HG02642 (cell line): Measurements from ENCODE around the gene KPNA6.

Experiments used
- ATAC-seq: cut with Tn5 transposase; IDR thresholded peaks from one replicate; pipeline ENCODE4 v1.9.1; 2021; ENCODE audit warnings: mild to moderate bottlenecking; ENCODE audit not compliant: unreplicated experiment, poor library complexity

The KPNA6 gene

DNA sequence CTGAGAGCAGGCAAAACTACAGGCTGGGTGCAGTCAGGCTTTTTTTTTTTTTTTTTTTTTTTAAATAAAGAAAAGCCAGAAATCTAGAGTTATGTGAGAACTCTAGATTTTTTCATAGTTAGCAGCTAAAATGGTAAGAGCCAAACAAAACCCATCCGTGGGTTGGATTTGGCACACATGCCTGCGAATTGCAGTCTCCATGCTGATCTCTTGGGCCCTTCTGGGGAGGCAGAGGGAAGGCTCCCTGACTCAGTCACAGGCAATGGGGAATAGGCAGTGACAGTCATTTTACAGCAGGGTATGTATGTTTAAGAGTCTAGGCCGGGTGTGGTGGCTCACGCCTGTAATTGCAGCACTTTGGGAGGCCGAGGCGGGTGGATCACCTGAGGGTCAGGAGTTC, 74.2 kb downstream of the KPNA6 start:
- no peak for ATAC-seq

DNA sequence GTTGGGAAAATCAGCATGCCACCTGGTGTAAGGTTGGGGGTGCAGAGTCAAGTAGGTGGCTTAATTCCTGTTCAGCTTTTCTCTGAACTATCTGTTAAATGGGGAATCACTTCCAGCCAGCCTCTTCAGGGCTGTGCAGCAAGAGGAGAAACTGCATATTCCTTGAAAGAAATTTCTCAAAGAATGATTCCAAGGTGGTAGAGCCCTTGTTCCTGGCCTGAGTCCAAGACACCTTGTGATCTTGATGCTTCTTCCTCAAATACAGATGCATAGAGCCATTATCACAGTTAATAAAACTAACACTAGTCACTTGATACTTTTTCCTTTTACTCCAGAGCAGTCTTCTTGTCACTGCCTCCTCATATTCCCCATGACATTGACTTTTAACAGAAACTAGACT, 76.8 kb downstream of the KPNA6 start:
- ATAC-seq, result no peak

DNA sequence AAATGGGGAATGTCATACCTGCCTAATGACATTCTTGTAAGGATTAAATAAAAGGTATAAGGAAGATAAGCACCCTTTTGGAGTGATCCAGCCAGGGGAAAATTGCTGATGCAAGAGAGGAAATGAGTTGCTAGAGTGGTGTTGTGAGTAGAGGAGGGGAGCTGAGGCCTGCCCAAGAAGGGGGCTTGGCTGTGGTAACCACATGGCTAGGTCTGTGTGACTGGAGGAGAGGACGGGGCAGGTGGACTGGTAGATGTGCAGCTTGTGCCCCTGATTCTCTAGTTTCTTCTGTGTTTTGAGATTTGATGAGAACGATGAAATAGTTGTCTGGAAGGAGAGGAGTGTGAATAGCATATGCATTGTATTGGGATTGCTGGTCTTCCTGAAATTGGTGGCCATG, 78.2 kb downstream of the KPNA6 start:
- ATAC-seq, result no peak

DNA sequence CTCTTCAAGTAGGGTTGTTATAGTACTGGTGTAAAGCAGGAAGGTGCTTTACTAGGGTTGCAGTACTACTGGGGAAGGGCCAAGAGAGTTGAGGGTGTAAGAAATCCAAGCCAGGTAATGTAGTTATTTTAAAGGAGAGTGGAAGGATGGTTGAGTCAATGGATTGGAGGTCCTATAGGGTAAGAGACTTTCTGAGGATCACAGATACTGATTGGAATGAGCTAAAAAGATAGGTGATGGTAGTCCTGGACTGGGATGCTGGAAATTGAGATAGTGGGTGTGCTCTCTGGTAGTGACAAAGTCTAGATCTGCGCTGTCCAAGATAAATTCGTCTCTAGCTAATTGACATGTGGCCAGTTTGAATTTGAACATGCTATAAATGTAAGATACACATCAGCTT, 78.6 kb downstream of the KPNA6 start:
- no peak for ATAC-seq

DNA sequence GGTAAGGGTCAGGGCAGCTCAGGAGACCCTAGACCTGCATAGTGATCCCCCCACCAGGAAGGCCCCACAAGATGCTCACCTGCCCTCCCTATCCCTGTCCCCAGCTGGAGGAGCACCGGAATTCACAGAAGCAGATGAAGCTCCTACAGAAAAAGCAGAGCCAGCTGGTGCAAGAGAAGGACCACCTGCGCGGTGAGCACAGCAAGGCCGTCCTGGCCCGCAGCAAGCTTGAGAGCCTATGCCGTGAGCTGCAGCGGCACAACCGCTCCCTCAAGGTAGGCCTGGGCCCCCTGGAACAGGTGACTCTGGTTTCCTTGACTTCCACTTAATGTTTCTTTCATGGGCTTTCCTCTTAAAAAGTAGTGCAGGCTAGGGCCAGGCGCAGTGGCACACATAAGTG, 80.0 kb downstream of the KPNA6 start:
- no peak for ATAC-seq

DNA sequence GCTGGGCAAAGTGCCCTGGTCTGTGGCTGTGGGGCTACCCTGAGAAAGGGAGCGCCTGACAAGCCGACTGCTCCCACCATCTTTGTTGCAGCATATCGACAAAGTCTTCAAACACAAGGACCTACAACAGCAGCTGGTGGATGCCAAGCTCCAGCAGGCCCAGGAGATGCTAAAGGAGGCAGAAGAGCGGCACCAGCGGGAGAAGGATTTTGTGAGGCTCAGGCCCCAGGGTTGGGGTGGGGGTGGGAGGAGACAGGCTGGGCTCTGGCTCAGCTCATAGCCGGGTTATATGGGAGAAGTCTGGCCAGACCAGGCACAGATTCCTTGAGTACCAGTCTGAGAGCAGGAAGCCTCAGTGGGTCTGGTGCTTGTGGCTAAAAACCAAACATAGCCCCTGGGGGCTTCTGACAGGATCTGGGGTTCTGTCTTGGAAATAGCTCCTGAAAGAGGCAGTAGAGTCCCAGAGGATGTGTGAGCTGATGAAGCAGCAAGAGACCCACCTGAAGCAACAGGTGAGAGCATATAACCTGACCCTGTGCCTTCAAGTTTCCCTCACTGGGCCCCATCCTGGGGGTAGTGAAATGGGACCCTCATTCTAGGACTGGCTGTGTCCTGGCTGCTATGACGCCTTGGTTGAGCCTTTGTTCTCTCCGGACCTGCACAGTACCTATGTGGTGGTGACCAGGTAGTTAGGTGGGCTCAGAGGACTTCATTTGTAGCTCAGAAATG, 84.5 kb downstream of the KPNA6 start:
- no peak for ATAC-seq

DNA sequence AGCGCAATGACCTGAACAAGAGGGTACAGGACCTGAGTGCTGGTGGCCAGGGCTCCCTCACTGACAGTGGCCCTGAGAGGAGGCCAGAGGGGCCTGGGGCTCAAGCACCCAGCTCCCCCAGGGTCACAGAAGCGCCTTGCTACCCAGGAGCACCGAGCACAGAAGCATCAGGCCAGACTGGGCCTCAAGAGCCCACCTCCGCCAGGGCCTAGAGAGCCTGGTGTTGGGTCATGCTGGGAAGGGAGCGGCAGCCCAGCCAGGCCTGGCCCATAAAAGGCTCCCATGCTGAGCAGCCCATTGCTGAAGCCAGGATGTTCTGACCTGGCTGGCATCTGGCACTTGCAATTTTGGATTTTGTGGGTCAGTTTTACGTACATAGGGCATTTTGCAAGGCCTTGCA, 87.1 kb downstream of the KPNA6 start:
- no peak for ATAC-seq

DNA sequence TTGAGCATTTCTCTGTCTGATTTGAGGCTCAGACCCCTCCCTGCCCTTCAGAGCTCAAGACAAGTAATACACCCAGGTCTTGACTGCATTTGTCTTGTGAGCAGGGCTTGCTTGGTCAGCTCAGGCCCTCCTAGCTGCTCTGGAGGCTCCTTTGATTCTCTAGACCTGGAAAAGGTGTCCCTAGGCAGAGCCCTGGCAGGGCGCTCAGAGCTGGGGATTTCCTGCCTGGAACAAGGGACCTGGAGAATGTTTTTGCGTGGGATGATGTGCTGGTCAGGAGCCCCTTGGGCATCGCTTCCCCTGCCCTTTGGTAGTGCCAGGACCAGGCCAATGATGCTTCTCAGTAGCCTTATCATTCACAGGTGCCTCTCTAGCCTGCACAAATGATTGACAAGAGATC, 87.7 kb downstream of the KPNA6 start:
- ATAC-seq, result no peak

DNA sequence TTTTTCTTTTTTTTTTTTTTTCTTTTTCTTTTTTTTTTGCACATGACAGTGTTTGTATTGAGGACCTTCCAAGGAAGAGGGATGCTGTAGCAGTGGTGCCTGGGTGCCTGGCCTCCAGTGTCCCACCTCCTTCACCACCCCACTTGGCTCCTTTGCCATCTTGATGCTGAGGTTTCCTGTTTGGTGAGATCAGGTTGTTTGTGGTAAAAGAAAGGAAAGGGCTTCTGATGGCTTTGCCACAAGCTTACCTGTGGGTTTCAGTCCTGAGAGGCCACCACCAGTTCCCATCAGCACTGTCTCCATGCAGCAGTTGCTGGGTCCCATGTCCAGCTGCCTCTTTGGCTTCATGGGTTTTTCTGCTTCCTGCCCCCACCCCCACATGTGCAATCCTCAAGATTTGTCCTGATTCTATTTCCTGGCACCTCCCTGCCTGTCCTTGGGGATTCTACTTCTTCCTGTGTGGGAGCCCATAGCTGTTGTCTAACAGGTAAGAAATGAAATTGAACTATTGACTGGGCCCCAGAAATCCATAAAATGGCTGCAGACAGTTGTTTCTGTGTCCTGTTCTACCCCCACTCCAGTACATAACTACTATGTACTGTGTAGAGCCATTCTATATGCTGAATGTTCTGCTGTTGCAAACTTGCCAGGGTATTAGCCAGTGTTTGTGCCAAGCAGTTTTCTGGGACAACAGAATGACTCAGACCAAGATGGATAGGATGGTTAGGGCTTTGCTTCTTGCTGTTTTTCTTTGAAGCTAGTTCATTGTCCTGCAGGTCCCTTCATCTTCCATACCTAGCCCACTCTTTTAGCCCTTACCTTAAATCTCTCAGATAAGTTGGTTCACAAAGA, 88.3 kb downstream of the KPNA6 start:
- ATAC-seq, result no peak

DNA sequence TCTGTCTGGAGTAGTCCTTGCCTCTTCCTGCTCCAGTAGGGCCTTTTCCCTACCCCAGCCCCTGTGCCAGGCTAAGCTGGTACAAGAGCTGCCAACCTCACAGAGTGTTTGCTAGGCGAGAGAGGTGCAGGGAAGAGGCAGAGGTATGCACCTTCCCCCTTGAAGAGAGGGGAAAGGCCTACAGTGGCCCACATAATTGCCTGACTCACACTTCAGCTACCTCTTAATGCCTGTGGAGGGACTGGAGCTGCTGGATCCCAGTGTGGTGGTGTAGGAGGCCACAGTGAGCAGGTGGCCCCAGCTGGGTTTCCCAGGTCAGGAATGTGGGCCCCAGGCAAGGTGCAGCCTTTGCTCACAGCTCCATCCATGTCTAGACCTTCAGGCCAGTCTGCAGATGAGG, 89.2 kb downstream of the KPNA6 start:
- no peak for ATAC-seq

DNA sequence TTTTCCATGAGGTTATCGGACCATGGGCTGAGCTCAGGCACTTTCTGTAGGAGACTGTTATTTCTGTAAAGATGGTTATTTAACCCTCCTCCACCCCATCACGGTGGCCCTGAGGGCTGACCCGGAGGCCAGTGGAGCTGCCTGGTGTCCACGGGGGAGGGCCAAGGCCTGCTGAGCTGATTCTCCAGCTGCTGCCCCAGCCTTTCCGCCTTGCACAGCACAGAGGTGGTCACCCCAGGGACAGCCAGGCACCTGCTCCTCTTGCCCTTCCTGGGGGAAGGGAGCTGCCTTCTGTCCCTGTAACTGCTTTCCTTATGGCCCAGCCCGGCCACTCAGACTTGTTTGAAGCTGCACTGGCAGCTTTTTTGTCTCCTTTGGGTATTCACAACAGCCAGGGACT, 90.0 kb downstream of the KPNA6 start:
- no peak for ATAC-seq

DNA sequence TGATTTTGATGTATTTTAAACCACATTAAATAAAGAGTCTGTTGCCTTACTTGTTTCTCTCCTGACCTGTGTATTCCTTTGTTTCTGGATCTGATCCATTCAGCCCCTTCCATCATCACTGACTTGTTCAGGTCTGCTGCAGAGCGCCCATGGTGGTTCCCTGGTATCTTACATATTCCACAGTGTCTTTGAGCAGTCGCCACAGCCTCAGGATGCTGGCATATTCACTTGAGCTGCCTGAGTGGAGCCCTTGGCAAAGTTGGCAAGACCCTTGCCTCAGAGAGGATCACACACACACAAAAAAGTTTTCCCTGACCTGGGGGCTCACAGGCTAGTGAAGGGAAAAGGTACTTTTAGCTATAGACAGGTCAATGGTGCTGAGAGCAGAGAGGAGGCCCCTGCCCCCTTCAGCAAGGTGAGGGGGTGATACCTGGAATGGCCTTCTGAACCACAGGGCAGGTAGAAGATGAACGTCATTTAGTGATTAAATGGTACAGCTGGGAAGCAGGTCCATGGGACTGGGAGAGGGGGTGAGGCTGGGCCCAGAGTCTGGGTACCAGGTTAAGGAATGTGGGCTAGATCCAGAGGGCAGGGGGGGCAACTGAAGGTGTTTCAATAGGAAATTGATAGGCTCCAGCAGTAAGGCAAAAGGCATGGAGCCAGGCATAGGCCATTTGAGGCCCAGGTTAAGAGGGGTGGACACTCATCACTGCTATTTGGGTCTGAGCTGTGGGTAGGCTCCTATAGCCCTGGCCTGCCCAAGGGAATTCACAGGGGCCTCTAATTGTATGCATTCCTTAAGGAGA, 90.6 kb downstream of the KPNA6 start:
- ATAC-seq, result no peak

DNA sequence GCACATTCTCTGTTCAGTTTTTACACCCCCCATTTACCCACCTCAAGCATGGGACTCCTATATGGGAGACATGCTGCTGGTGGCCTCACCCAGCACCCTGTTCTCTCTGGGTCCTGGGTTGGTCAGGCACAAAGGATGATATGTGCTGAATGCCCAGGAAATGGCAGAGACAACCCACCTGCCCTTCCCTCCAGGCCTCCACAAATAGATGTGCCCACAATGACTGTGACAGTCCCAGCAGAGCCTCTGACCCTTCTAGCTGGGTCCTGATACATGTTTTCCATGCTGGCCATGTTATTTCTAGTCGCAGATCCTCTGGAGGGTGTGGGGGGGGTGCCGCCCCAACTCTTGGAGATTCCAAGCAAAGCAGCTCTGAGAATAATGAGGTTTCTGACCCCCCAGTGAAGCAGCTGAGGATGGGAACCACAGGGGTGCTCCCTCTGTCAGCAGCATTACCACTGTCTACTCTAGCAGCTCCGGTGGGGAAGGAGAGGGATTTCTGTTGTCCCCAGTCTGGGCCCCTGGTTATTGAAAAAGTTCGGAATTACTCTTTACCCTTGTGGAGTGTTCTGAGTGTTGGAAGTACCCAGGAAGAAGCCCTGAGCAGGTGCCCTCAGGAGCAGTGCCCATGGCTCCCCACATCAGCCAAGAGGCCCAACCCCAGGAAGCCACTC, 91.3 kb downstream of the KPNA6 start:
- no peak for ATAC-seq

DNA sequence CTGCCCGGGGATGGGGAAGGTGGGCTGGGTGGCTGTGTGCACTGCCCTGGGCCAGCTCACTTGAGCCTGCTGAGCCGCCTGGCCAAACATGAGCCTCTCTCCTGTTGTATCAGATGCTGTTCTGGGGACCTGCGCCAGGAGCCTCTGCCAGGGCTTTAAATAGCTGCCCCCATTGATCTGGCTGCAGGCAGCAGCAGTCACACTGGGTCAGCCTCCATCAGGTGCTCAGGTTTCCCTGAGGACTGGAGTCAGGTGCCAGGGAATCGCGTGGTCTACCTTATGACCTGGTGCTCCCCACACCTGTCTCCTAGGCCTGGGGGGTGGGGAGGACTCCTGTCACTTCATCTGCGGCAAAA, 91.8 kb downstream of the KPNA6 start:
- no peak for ATAC-seq

DNA sequence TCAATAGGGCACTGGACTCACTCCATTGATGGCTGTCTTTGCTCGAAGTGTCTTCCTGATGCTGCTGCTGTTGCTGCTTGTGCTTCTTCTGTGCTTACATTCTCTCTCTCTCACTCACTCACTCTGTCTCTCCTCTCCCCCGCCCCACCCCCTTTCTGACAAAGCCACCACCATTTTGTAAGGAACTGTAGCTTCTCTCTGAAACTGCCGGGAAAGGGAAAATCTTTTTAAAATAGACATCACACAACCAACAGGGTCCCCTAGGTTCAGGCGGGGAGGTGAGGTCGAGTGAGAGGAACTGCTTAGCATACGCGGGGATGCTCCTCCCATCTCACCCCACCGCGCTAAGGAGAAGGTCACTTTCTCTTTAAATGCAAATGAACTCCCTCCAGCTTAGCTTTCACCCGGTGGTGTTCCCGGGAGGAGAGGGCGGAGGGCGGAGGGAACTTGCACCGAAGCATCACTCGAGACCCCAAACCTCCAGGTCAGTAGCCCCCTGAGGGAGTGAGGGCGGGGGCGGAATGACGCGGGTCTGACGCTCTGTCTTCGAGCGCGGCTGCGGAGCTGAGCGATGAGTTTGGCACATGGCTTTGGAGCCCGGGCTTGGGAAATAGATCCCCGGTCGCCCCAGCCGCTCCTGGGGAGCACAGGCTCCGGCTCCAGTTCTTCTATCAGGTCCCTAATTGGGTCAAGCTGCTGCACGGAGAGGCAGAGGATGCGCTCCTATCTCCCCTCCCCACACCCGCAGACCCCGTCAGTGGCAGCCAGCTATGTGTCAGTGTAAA, 92.6 kb downstream of the KPNA6 start, which contains the start of gene CCDC28B:
Gene CCDC28B, plus strand, starts transcription at position 370 of the 785 bp plus-strand sequence. CDS start 1,341 bp downstream, outside the sequence.
- ATAC-seq, result peak; percentile 22

DNA sequence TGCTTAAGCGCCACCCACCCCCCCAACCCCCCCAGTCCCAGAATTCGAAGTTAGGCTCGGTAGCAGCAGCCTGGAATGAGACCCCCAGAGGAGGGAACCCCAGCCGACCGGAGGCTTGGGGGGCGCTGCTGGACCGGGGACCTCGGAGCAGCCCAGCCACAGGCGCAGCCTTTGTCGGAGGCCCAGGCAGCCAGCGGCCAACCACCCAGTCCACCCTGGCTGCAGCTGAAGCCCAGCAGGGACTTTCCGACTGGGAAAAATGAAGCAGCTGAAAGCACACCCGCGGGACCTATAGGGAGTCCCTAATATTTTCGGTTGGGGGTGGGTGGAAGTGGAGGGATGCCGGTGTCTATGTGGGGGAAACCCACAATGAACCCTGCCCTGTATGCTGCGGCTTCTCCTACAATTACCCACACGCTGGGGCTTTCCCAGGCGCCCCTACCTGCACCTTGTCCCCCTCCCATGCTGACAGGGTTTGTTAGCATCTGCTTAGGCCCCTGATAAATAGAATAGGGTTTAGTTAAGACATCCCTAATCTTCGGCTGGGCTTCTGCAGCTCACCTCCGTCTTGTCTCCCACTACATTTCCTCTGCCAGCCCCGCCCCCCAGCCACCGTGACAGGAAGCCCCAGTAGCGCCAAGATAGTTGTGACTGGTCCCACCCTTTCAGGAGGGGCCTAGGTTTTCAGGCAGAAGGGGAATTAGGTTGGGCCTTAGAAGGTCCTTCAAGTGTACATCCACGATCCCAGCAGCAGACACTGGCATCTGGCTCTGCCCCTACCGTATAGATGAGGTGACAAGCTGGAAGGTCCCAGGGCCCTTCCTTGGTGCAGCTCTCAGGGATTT, 93.4 kb downstream of the KPNA6 start:
- peak; percentile 34 for ATAC-seq

DNA sequence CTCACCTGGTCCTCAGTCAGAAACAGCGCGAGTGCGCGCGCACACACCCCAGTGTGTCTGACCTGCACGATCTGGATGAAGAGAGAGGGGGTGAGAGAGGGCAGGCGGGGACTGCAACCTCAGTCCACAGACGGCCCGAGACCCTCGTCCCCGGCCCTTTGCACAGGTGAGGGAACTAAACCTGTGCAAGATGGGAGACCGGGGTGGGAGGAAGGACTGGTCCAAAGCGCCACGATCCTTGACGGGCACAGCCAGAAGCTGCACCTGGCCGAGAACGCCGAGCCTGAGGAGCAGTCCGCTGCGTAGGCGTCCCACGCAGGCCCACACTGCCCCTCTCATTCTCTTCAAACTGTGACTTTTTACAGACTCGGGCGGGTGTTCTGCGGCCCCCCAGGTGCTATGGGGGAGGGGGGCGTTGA, 97.1 kb downstream of the KPNA6 start:
- ATAC-seq, result no peak

DNA sequence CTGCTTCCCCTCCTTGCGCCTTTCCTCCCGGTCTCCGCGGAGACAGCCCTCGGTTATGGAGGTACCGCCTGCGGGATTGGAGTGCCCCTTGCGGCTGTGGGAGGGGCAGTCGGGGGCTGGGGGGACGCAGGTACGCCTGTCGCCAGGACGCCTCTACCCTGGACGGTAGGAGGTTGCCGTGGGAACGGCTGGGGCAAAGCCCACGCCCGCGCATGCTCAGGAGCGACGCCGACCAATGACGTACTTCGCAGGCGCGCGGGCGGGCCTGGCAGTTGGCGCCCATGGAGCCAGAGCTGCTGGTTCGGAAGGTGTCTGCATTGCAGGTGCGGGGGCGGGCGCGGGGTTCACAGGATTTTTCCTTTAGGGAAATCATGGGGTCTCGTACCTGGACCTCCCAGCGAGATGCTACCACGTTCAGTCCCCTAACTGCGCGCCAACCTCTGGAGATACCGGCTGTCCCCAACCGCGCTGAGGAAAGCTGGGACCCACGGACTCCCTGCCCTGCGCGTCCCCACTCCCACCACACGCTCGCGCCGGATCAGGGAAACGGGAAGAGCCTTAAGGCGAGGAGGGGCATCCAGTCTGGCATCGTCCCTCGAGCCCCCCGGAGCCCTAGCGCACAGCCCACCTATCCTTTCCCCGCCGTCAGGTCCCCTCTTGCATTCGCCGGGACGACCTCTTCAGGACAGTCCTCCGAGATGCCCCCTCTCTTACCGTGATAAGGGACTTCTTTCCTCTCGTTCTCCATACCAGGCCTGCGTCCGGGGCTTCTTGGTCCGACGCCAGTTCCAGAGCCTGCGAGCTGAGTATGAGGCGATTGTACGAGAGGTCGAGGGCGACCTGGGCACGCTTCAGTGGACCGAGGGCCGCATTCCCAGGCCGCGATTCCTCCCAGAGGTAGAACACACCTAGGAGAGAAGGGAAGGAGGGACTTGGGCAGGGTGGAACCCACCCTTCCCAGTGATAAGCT, 97.8 kb downstream of the KPNA6 start, which contains the start of gene IQCC:
Gene IQCC, plus strand, starts transcription at position 271 of the 970 bp plus-strand sequence. Its CDS starts 11 bp downstream, at position 282.
- peak; percentile 59 for ATAC-seq
